ENCODE results near the gene HMGN1.

- TF ChIP-seq CTCF (optimal IDR thresholded peaks at IDR 0.05 in 1 of 3, IDR thresholded peaks at IDR 0.05 in 1 of 3, conservative IDR thresholded peaks at IDR 0.05 in 1 of 3; ENCODE audit: extremely low read depth in 1 of 3, insufficient read depth in 2 of 3, low read length in 3 of 3) (no peak), EZH2 (IDR thresholded peaks at IDR 0.05; ENCODE audit: low read length) (no peak)
These were observed 16.1 kb upstream of the HMGN1 start for GRCh38 chr21:39364949-39365348.
